Fibroblast of upper back skin (primary cell): ENCODE measurements around the gene OR5AU1.
A peak's percentile ranks its signal among the peaks of the same experiment; 100 is the strongest.
"Not testable (repeated sequence)": the region's sequence is repeated elsewhere in the genome, so short reads cannot be mapped to it uniquely, and the experiment has no call there.

Experiments
- DNase-seq: peaks from one replicate; pipeline ENCODE4 v3.0.0-alpha.2; 2013

The OR5AU1 gene

DNA sequence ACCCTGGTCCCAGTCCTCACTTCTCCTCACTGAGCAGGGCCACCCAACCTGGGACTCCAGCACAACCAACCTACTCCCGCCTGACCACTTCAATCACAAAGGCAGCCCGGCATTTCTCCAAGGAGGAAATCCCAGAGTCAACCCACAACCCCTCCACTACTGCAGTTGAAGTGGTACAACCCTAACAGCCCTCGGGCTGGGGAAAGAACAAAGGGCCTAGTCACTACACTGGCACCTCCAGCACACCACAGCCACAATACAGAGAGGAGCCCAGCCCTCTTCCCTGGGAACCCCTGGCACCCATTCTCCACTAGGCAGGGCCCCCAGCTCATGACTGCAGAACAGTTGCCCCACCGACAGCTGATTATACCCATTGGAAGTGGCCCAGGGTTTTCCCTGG, 13.7 kb upstream of the OR5AU1 start:
- no peak for DNase-seq

DNA sequence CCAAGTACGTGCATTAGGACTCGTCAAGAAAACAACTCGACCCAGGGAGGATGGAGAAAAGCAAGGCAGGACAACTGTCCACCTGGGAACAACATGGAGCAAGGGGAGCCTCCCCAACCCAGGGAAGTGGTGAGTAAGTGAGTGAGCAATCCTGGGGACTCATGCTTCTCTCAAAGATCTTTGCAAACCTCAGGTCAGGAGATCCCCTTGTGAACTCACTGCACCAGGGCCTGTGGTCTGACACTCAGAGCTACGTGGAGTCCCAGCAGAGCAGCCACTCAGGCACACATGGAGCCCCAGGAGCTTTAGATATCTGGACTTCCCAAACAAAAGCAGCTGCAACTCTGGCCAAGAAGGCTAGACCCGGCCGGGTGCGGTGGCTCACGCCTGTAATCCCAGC, 12.2 kb upstream of the OR5AU1 start:
- DNase-seq = no peak

DNA sequence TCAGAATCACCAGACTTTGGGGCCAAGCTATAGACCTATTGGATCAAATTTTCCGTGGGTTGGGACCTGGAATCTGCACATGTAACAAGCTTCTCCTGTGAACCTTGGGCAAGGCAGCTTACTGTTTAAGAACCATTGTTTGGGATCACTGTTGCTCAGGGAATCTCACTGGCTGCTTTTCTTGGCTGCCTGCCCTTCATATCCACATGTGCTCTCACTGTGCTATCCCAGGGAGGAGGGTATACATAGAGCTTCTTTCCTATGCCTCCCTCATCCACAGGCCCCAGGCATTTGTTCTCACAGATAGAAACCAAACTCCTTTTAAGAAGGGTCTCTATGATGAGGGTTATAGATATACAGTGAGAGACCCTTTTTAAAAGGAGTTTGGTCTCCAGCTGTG, 9.8 kb upstream of the OR5AU1 start:
- not testable (repeated sequence) for DNase-seq

GRCh38 chr14:21165002-21165605, 9.2 kb upstream of the OR5AU1 start:
- not testable (repeated sequence) for DNase-seq

- DNase-seq = no peak
These were observed 8.0 kb upstream of the OR5AU1 start for GRCh38 chr14:21163871-21164291.

DNA sequence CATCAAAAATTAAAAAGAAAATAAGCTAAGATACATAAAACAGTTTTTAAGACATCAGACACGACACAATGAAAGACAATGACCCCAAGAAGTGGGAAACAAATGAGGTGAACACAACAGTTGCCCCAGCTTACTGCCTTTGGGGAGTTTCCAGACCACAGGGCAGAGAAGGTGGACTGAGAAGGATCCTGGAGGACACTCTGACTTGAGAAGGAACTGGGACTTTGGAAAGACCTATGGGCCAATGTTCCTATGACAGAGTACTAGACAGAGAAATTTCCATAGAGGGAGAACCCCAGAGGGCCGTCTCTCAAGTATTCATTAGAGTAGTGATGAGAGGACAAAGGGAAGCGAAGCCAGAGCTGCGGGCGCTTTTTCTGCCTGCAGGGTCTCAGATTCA, 6.2 kb upstream of the OR5AU1 start:
- no peak for DNase-seq

GRCh38 chr14:21160061-21160610, 4.3 kb upstream of the OR5AU1 start:
- no peak for DNase-seq

DNA sequence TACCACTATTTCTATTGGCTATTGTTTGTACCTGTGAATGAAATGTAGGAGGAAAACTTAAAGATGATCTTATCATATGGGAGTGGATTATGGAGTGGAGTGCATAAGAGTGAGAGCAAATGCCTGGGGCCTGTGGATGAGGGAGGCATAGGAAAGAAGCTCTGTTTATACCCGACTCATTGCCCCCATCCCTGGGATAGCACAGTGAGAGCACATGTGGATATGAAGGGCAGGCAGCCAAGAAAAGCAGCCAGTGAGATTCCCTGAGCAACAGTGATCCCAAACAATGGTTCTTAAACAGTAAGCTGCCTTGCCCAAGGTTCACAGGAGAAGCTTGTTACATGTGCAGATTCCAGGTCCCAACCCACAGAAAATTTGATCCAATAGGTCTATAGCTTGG, 2.3 kb upstream of the OR5AU1 start:
- DNase-seq = peak; percentile 30

DNA sequence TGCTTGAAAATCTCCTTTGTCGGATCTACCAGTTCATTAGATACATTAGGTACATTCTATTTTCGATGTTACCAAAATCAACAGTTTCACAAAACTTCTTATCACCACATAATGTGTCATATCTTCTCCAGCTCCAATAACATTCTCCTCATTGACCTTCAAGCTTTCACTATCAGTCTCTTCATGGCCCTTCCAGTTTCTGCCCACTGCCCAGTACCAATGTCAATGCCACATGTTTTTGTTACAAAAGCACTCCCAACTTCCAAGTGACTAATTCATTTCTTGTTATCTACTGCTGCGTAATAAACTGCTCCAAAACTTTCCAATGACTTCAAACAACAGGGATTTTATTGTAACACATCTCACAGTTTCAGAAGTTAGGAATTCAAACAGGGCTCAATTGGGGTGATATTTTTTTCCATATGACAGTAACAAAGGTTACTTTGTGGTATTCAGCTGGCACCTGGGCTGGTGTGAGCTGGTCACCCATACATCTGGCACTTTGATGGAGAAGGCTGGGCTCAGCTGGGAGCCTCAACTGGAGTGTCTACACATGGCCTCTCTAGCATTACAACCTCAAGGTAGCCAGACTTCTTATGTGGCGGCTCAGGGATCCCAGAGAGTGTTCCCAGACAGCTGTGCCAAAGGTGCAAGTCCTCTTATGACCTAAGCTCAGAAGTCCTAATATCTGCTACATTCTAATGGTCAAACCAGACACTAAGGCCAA, 6.1 kb downstream of the OR5AU1 start:
- no peak for DNase-seq

DNA sequence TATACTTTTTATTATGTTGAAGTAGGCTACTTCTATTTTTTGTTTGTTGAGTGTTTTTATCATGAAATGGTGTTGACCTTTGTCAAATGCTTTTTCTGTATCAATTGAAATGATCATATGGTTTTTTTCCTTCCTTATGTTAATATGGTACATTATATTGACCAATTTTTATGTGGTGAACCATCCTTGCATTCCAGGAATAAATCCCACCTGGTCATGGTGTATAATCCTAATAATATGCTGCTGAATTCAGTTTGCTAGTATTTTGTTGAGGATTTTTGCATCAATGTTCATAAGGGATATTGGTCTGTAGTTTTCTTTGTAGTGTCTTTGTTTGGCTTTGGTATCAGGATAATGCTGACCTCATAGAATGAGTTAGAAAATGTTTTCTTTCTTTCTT, 10.4 kb downstream of the OR5AU1 start:
- no peak for DNase-seq

GRCh38 chr14:21142357-21142756, 13.5 kb downstream of the OR5AU1 start:
- DNase-seq = no peak

- peak; percentile 14 for DNase-seq
These were observed 19.8 kb downstream of the OR5AU1 start for GRCh38 chr14:21136024-21136423.

- DNase-seq = no peak
These were observed 22.0 kb downstream of the OR5AU1 start for GRCh38 chr14:21133901-21134300.

- DNase-seq = no peak
These were observed 32.4 kb downstream of the OR5AU1 start for GRCh38 chr14:21123429-21123828.

DNA sequence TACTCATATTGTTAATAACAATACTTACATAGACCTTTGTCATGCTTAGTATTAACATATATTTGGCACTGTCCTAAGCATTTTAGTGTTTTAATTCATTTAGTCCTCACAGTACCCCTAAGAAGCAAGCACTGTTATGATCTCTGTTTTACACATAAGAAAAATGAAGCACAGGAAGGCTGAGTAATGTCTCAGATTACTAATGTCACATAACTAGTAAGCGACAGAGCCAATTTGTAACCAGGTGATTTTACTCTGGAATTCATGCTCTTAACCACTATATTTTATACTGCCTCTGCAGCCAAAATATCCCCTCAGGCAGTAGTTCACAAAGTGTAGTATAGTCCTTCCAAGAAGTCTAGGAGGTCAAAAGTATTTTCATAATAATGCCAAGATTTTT, 34.7 kb downstream of the OR5AU1 start:
- no peak for DNase-seq

- DNase-seq = no peak
These were observed 35.2 kb downstream of the OR5AU1 start for GRCh38 chr14:21120686-21121085.

DNA sequence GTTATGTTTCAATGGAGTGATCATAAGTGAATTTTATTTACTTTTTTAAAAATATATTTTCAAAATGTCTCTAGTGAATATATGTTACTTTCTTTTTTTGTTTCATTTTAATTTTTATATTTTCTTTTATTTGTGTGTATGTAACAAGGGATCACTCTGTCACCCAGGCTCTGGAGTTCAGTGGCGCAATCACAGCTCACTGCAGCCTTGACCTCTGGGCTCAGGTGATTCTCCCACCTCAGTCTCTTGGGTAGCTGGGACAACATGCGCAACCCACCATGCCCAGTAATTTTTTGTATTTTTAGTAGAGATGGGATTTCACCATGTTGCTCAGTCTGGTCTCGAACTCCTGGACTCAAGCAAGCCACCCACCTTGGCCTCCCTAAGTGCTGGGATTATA, 36.9 kb downstream of the OR5AU1 start:
- no peak for DNase-seq

DNA sequence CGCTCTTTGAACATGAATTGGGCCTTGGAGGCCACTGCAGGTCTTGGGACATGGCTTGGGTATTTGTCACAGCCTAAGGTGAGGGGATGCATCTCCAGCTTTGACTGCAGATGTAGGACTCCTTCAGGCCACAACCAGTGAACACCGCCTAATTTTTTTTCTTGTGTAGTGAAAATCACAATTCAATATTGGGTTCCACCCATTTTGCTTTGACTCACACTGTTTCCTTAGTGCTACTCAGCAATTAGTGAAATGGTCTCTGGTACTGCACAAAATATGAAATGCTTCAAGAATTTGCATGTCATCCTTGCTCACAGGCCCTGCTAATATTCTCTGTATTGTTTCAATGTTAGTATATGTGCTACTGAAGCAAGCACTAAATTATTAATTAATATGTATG, 42.5 kb downstream of the OR5AU1 start:
- DNase-seq = no peak

- no peak for DNase-seq
These were observed 43.6 kb downstream of the OR5AU1 start for GRCh38 chr14:21112255-21112654.

GRCh38 chr14:21109377-21110138, 46.3 kb downstream of the OR5AU1 start:
- no peak for DNase-seq

DNA sequence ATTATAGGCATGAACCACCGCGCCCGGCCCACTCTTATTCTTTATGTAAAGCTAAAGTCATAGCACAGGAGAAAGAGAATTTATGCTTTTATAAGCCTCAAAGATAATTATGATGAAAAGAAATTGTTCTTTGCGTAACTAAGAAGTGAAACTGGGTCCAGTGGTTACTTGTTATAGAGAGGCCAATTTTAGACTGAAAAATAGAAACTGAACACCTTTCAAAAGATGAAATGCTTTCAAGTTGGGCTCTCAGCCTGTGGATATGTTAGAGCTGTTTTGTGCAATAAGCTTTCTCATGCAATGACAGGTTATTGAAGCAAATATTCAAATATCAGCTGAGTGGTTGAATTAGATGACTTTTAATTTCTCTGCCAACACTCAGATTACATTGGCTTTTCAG, 47.1 kb downstream of the OR5AU1 start:
- no peak for DNase-seq

DNA sequence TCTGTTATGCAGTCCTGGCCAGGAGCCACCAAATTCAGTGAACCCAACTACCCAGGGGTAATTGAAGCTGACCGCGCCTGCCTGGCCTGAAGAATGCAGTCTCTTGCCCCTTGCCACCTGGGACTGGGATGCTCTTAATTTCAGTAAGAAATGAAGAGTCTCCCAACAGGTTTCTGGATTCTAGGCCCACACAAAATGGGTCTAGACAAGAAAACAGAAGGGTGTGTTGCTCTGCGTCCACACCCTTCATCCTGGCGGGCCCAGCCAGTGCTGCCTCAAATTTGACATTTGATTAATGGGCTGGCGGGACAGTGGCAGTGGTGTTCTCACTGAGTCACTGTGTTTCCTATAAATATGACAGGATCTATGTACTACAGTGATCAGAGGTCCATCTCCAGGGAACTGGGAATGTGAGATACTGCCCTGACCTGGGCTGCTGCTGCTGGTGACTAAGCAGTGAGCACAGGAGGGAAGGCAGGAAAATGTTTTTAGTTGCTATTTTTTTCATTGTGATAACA, 48.5 kb downstream of the OR5AU1 start:
- peak; percentile 22 for DNase-seq

- peak; percentile 72 for DNase-seq
These were observed 49.2 kb downstream of the OR5AU1 start for GRCh38 chr14:21106498-21107282.
